B cell (primary cell): ENCODE data around the gene HCK.

Source experiments
- EZH2 ChIP-seq: IDR thresholded peaks from 2 replicates; pipeline ENCODE4 v1.6.1; 2012; ENCODE audit warnings: borderline replicate concordance, low read depth, mild to moderate bottlenecking, moderate library complexity, low read length; ENCODE audit not compliant: insufficient read depth, poor library complexity, severe bottlenecking
- TF ChIP-seq, protein P1 (sequence below): fragments of 200-600 bp; IDR thresholded peaks from one replicate; pipeline ENCODE4 v1.8.0; 2022; ENCODE audit warnings: antibody characterized with exemption, mild to moderate bottlenecking

DNA sequence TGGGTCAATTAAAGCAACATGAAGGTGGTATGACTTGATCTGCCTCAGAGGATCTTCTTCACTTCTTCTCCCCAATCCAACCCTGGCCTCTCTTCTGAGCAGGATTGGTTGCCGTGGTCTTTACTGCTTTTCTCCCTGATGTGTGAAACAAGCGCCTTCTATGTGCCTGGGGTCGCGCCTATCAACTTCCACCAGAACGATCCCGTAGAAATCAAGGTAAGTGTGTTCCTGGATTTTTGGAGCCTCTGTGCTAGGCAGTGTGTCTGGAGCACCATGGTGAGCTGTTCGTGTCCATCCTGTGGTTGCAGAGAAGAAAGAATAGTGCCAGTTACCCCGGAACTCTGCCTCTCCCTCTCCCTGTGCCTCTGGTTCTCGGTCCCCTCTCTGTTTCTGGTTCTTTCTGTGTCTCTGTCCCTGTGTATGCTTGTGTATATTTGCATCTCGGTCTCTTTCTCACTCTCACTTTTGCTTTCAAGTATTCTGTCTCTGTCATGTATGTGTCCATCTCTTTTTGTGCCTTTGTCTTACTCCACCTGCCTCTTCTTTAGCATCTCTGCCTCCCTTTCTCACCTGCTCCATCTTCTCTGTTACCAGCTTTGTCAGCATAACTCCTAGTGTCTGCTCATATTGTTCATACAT is 81.0 kb downstream of the HCK start:
- TF ChIP-seq, protein P1, sequence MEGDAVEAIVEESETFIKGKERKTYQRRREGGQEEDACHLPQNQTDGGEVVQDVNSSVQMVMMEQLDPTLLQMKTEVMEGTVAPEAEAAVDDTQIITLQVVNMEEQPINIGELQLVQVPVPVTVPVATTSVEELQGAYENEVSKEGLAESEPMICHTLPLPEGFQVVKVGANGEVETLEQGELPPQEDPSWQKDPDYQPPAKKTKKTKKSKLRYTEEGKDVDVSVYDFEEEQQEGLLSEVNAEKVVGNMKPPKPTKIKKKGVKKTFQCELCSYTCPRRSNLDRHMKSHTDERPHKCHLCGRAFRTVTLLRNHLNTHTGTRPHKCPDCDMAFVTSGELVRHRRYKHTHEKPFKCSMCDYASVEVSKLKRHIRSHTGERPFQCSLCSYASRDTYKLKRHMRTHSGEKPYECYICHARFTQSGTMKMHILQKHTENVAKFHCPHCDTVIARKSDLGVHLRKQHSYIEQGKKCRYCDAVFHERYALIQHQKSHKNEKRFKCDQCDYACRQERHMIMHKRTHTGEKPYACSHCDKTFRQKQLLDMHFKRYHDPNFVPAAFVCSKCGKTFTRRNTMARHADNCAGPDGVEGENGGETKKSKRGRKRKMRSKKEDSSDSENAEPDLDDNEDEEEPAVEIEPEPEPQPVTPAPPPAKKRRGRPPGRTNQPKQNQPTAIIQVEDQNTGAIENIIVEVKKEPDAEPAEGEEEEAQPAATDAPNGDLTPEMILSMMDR = no peak
- TF ChIP-seq EZH2 = no peak
